Liver (tissue), 9 donors: ENCODE measurements around the gene SLC26A11. TPM values are rescaled to one million over a fixed set of nuclear protein-coding genes. Genes with fewer than 3 reads are reported as not detected.

Experiments
- DNase-seq: peaks from one replicate; pipeline ENCODE4 v3.0.0-alpha.2; 2017; ENCODE audit warnings: low spot score
- H3K27ac ChIP-seq, 2 donors: one replicate each; pipeline ENCODE4 v1.7.0; 2013; ENCODE audit warnings: inconsistent platforms in 2 of 2, low read length in 2 of 2, control low read depth in 1 of 2, low read depth in 1 of 2, mild to moderate bottlenecking in 1 of 2
- H3K27me3 ChIP-seq, 4 donors: one replicate each; pipeline versions ENCODE4 v1.6.1 to v1.7.0; 2013; ENCODE audit warnings: low read length in 3 of 4, inconsistent platforms in 1 of 4, mild to moderate bottlenecking in 1 of 4, moderate library complexity in 1 of 4; ENCODE audit not compliant: control insufficient read depth in 4 of 4, insufficient read depth in 4 of 4
- H3K36me3 ChIP-seq, 4 donors: one replicate each; pipeline versions ENCODE4 v1.6.1 to v1.7.0; 2013; ENCODE audit warnings: low read length in 3 of 4, mild to moderate bottlenecking in 3 of 4, low read depth in 1 of 4, moderate library complexity in 1 of 4; ENCODE audit not compliant: control insufficient read depth in 4 of 4, insufficient read depth in 3 of 4
- H3K4me1 ChIP-seq, 4 donors: one replicate each; pipeline versions ENCODE4 v1.6.1 to v1.7.0; 2013; ENCODE audit warnings: low read length in 3 of 4, mild to moderate bottlenecking in 3 of 4, moderate library complexity in 1 of 4; ENCODE audit not compliant: control insufficient read depth in 4 of 4, insufficient read depth in 4 of 4
- H3K4me3 ChIP-seq, 3 donors: one replicate each; pipeline versions ENCODE4 v1.6.1 to v1.7.0; 2013; ENCODE audit warnings: low read length in 3 of 3, control low read depth in 1 of 3, low read depth in 1 of 3, mild to moderate bottlenecking in 1 of 3
- H3K9ac ChIP-seq, 2 donors: one replicate each; pipeline ENCODE4 v1.7.0; 2013; ENCODE audit warnings: low read length in 2 of 2, mild to moderate bottlenecking in 2 of 2, moderate library complexity in 2 of 2, control low read depth in 1 of 2, low read depth in 1 of 2
- H3K9me3 ChIP-seq, 4 donors: one replicate each; pipeline versions ENCODE4 v1.6.1 to v1.7.0; 2013; ENCODE audit warnings: low read length in 3 of 4; ENCODE audit not compliant: control insufficient read depth in 4 of 4
- EGR1 ChIP-seq, 2 donors: IDR thresholded peaks; 2 replicates each; pipeline ENCODE4 v1.6.1; 2016 to 2018; ENCODE audit warnings: antibody characterized with exemption in 2 of 2, low read depth in 2 of 2
- FOXA1 ChIP-seq: IDR thresholded peaks from 2 replicates; pipeline ENCODE4 v1.6.1; 2016; ENCODE audit warnings: antibody characterized with exemption
- FOXA2 ChIP-seq: IDR thresholded peaks from 2 replicates; pipeline ENCODE4 v1.6.1; 2016; ENCODE audit warnings: antibody characterized with exemption
- GABPA ChIP-seq, 2 donors: IDR thresholded peaks in 1 of 2; conservative IDR thresholded peaks in 1 of 2; 2 replicates each; pipeline ENCODE4 v1.6.1; 2016; ENCODE audit warnings: antibody characterized with exemption in 2 of 2, mild to moderate bottlenecking in 1 of 2, moderate library complexity in 1 of 2
- HNF4A ChIP-seq, 2 donors: conservative IDR thresholded peaks; 2 replicates each; pipeline ENCODE4 v1.6.1; 2016; ENCODE audit warnings: antibody characterized with exemption in 2 of 2, mild to moderate bottlenecking in 2 of 2
- HNF4G ChIP-seq: IDR thresholded peaks from 2 replicates; pipeline ENCODE4 v1.6.1; 2016; ENCODE audit warnings: antibody characterized with exemption
- JUND ChIP-seq, 2 donors: IDR thresholded peaks; 2 replicates each; pipeline ENCODE4 v1.6.1; 2016; ENCODE audit warnings: antibody characterized with exemption in 2 of 2
- NR2F2 ChIP-seq: IDR thresholded peaks from 2 replicates; pipeline ENCODE4 v1.6.1; 2016; ENCODE audit warnings: antibody characterized with exemption
- RAD21 ChIP-seq, 2 donors: IDR thresholded peaks; 2 replicates each; pipeline ENCODE4 v1.6.1; 2016; ENCODE audit warnings: antibody characterized with exemption in 2 of 2, mild to moderate bottlenecking in 2 of 2
- RXRA ChIP-seq, 2 donors: IDR thresholded peaks; 2 replicates each; pipeline ENCODE4 v1.6.1; 2017 to 2018; ENCODE audit warnings: antibody characterized with exemption in 2 of 2, mild to moderate bottlenecking in 1 of 2
- SP1 ChIP-seq: IDR thresholded peaks from 2 replicates; pipeline ENCODE4 v1.6.1; 2018; ENCODE audit warnings: antibody characterized with exemption, mild to moderate bottlenecking
- TAF1 ChIP-seq: conservative IDR thresholded peaks from 2 replicates; pipeline ENCODE4 v1.6.1; 2016; ENCODE audit warnings: antibody characterized with exemption, mild to moderate bottlenecking
- YY1 ChIP-seq: IDR thresholded peaks from 2 replicates; pipeline ENCODE4 v1.6.1; 2016; ENCODE audit warnings: antibody characterized with exemption, mild to moderate bottlenecking
- WGBS: extraction: QIAGEN DNeasy Blood & Tissue Kit; methylation state at CpG from one replicate; pipeline ENCODE4 v1.1.7; 2013; 5-methylcytosine and 5-hydroxymethylcytosine counted together
- polyA plus RNA-seq, 2 donors: library from polyadenylated mRNA; stranded (reverse) in 1 of 2; unstranded in 1 of 2; fragments of 200-250 nt in 1 of 2; fragments of >200 nt in 1 of 2; fragmentation: Nextera tagmentation in 1 of 2; extraction: Ambion mirVana in 1 of 2; gene quantifications; one replicate each; pipeline versions ENCODE4 v1.2.1 to v1.2.3, GENCODE V29; 2013 to 2015
- total RNA-seq, 2 donors: library from RNA; depleted of rRNA; stranded (reverse); fragments of >200 nt; gene quantifications; one replicate each; pipeline ENCODE4 v1.2.3, GENCODE V29; 2014
- TF ChIP-seq, protein P1 (sequence below): IDR thresholded peaks from 2 replicates; pipeline ENCODE4 v1.6.1; 2016; ENCODE audit warnings: antibody characterized with exemption, mild to moderate bottlenecking
- TF ChIP-seq, protein P2 (sequence below): IDR thresholded peaks from 2 replicates; pipeline ENCODE4 v1.6.1; 2016; ENCODE audit warnings: antibody characterized with exemption
- TF ChIP-seq, protein P3 (sequence below): fragments of 150-350 bp; IDR thresholded peaks from 2 replicates; pipeline ENCODE4 v1.5.1; 2017; ENCODE audit warnings: improper control_type of control experiment, low read depth, low read length; ENCODE audit not compliant: missing input control
- TF ChIP-seq, protein P4 (sequence below): IDR thresholded peaks from 2 replicates; pipeline ENCODE4 v1.6.1; 2016; ENCODE audit warnings: antibody characterized with exemption
- donor health status: healthy.
- donor health status: healthy.
- donor health status: healthy.
- donor health status: healthy.
- donor health status: healthy.

SLC26A11 gene
- total and polyA plus RNA-seq, 4 donors = 3.3 to 8.2 (median 5.6) TPM

DNA sequence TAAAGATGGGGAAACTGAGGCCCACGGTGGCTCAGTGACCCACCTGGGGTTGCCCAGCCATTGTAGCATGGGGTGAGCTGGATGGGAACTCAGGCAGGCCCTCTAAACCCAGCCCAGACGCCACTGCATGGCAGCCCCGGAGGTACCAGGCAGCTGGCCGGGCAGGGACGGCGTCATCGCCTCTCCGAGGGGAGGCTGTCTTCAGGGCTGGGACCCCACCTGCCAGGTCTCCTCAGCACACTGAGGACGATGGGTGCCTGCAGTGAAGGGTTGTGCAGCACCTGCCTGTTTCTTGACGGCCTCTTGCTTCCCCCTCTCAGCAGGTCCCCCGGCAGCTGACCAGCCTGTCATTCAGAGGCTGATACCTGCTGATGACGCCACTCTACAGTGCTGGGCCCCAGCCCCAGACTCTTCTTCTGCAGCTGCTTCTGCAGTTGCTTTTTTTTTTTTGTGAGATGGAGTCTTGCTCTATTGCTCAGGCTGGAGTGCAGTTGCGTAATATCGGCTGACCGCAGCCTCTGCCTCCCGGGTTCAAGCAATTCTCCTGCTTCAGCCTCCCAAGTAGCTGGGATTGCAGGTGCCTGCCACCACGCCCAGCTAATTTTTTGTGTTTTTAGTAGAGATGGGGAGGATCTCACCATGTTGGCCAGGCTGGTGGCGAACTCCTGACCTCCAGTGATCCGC, 65.2 kb downstream of the SLC26A11 start:
- no peaks in the 10 kb centered on the region for H3K27me3 ChIP-seq
- WGBS = 96% methylated on average over 19 of the region's 19 CpGs
- no peak for DNase-seq

DNA sequence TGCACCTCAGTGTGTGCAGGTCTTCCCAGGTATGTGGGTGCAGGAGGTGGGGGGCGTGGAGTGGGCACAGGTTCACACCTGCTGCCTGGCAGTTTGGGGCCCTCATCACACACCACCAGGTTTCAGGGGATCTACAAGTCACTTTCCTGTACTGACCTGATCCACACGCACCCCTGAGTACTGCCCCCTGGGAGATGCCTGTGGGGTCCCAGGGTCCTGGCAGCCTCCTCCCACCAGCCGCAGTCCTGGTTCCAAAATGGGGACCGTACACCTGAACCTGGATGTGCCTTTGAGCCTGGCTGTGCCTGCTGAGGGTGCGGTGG, 66.4 kb downstream of the SLC26A11 start:
- no peaks in the 10 kb centered on the region for H3K9me3 ChIP-seq
- H3K36me3 ChIP-seq = peaks cover 15 to 42% (median 25%) of the 10 kb centered on the region in 4 donors
- H3K4me1 ChIP-seq = no peaks in the 10 kb centered on the region
- no peak for DNase-seq
- no peaks in the 10 kb centered on the region for H3K27me3 ChIP-seq
- no peak overlapping the region for H3K9ac ChIP-seq
- no peak overlapping the region for H3K27ac ChIP-seq
- 95% methylated on average over 5 of the region's 5 CpGs for WGBS
- no peak overlapping the region for H3K4me3 ChIP-seq
- TF ChIP-seq RXRA (IDR thresholded peaks at IDR 0.05) (no peak), TAF1 (no peak), HNF4G (no peak), NR2F2 (no peak), GABPA (IDR thresholded peaks at IDR 0.05 in 1 of 2, conservative IDR thresholded peaks at IDR 0.05 in 1 of 2) (no peak), SP1 (no peak), FOXA1 (no peak), HNF4A (conservative IDR thresholded peaks at IDR 0.05) (no peak), YY1 (no peak), JUND (IDR thresholded peaks at IDR 0.05) (no peak)
- TF ChIP-seq, protein P1, sequence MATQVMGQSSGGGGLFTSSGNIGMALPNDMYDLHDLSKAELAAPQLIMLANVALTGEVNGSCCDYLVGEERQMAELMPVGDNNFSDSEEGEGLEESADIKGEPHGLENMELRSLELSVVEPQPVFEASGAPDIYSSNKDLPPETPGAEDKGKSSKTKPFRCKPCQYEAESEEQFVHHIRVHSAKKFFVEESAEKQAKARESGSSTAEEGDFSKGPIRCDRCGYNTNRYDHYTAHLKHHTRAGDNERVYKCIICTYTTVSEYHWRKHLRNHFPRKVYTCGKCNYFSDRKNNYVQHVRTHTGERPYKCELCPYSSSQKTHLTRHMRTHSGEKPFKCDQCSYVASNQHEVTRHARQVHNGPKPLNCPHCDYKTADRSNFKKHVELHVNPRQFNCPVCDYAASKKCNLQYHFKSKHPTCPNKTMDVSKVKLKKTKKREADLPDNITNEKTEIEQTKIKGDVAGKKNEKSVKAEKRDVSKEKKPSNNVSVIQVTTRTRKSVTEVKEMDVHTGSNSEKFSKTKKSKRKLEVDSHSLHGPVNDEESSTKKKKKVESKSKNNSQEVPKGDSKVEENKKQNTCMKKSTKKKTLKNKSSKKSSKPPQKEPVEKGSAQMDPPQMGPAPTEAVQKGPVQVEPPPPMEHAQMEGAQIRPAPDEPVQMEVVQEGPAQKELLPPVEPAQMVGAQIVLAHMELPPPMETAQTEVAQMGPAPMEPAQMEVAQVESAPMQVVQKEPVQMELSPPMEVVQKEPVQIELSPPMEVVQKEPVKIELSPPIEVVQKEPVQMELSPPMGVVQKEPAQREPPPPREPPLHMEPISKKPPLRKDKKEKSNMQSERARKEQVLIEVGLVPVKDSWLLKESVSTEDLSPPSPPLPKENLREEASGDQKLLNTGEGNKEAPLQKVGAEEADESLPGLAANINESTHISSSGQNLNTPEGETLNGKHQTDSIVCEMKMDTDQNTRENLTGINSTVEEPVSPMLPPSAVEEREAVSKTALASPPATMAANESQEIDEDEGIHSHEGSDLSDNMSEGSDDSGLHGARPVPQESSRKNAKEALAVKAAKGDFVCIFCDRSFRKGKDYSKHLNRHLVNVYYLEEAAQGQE = no peak
- TF ChIP-seq, protein P2, sequence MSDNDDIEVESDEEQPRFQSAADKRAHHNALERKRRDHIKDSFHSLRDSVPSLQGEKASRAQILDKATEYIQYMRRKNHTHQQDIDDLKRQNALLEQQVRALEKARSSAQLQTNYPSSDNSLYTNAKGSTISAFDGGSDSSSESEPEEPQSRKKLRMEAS = no peak

More for the DNA sequence above, 65.2 kb downstream of the SLC26A11 start:
- TF ChIP-seq, protein P2 = no peak
- TF ChIP-seq, protein P3, sequence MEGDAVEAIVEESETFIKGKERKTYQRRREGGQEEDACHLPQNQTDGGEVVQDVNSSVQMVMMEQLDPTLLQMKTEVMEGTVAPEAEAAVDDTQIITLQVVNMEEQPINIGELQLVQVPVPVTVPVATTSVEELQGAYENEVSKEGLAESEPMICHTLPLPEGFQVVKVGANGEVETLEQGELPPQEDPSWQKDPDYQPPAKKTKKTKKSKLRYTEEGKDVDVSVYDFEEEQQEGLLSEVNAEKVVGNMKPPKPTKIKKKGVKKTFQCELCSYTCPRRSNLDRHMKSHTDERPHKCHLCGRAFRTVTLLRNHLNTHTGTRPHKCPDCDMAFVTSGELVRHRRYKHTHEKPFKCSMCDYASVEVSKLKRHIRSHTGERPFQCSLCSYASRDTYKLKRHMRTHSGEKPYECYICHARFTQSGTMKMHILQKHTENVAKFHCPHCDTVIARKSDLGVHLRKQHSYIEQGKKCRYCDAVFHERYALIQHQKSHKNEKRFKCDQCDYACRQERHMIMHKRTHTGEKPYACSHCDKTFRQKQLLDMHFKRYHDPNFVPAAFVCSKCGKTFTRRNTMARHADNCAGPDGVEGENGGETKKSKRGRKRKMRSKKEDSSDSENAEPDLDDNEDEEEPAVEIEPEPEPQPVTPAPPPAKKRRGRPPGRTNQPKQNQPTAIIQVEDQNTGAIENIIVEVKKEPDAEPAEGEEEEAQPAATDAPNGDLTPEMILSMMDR = no peak
- no peak for TF ChIP-seq HNF4G
- TF ChIP-seq FOXA1 = no peak
- no peak for TF ChIP-seq EGR1 (IDR thresholded peaks at IDR 0.05; ENCODE audit: low read depth in 2 of 2)
- TF ChIP-seq, protein P1 = no peak
- TF ChIP-seq RXRA (IDR thresholded peaks at IDR 0.05) = no peak
- no peak for TF ChIP-seq JUND (IDR thresholded peaks at IDR 0.05)
- no peak for TF ChIP-seq NR2F2
- no peak for TF ChIP-seq YY1
- TF ChIP-seq GABPA (IDR thresholded peaks at IDR 0.05 in 1 of 2, conservative IDR thresholded peaks at IDR 0.05 in 1 of 2) = no peak
- TF ChIP-seq FOXA2 = no peak
- no peak for TF ChIP-seq TAF1
- TF ChIP-seq SP1 = no peak
- TF ChIP-seq RAD21 (IDR thresholded peaks at IDR 0.05) = no peak
- TF ChIP-seq HNF4A (conservative IDR thresholded peaks at IDR 0.05) = no peak
- TF ChIP-seq, protein P4, sequence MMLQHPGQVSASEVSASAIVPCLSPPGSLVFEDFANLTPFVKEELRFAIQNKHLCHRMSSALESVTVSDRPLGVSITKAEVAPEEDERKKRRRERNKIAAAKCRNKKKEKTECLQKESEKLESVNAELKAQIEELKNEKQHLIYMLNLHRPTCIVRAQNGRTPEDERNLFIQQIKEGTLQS = no peak
- no peaks in the 10 kb centered on the region for H3K9me3 ChIP-seq
- no peak overlapping the region for H3K4me3 ChIP-seq
- H3K36me3 ChIP-seq = peaks cover 11 to 31% (median 20%) of the 10 kb centered on the region in 4 donors
- H3K4me1 ChIP-seq = no peaks in the 10 kb centered on the region
- H3K9ac ChIP-seq = no peak overlapping the region
- H3K27ac ChIP-seq = no peak overlapping the region
